ENCODE measurements around the gene CPT1C. TPM values are rescaled to one million over a fixed set of nuclear protein-coding genes. Genes with fewer than 3 reads are reported as not detected.

Gene CPT1C
- total and polyA plus RNA-seq, 2 of the 8 experiments (the other 6 are each of a cell fraction or from before 2014, with no cell fraction given) = 79.6 to 91.8 TPM

- TF ChIP-seq CTCF (IDR thresholded peaks at IDR 0.05; ENCODE audit: control extremely low read depth in 1 of 3, insufficient read depth in 1 of 3, low read depth in 1 of 3, low read length in 3 of 3) = peak; percentile 65 to 91 (median 82)
- TF ChIP-seq SP2 (IDR thresholded peaks at IDR 0.05; ENCODE audit: low read length) = no peak
- TF ChIP-seq POLR2A (IDR thresholded peaks at IDR 0.05; ENCODE audit: control extremely low read depth in 1 of 2, low read depth in 2 of 2, low read length in 2 of 2) = peak; percentile 59 to 63; a peak in 2 of 3 replicates
- TF ChIP-seq KDM4A (IDR thresholded peaks at IDR 0.05; ENCODE audit: low read depth, low read length, severe bottlenecking) = no peak
- no peak for TF ChIP-seq GABPA (IDR thresholded peaks at IDR 0.05; ENCODE audit: borderline replicate concordance, insufficient read depth, low read length)
- no peak for TF ChIP-seq TAF1 (IDR thresholded peaks at IDR 0.05; ENCODE audit: low read depth, low read length)
- TF ChIP-seq JUN (IDR thresholded peaks at IDR 0.05; ENCODE audit: low read depth, low read length) = no peak
- TF ChIP-seq RBBP5 (IDR thresholded peaks at IDR 0.05; ENCODE audit: borderline replicate concordance, low read depth, low read length) = no peak
- no peak for TF ChIP-seq SAP30 (IDR thresholded peaks at IDR 0.05; ENCODE audit: insufficient read depth, insufficient replicate concordance, low read length)
- TF ChIP-seq PHF8 (conservative IDR thresholded peaks at IDR 0.05; ENCODE audit: low read depth, low read length) = no peak
- no peak for TF ChIP-seq RXRA (IDR thresholded peaks at IDR 0.05; ENCODE audit: insufficient read depth, low read depth, low read length)
- TF ChIP-seq KDM1A (IDR thresholded peaks at IDR 0.05; ENCODE audit: borderline replicate concordance, low read length) = peak; percentile 82; the same call in 1 of the 2 replicates
- no peak for TF ChIP-seq TEAD4 (IDR thresholded peaks at IDR 0.05; ENCODE audit: low read depth, low read length)
- TF ChIP-seq JUND (IDR thresholded peaks at IDR 0.05; ENCODE audit: low read length) = no peak
- TF ChIP-seq MAFK (IDR thresholded peaks at IDR 0.05; ENCODE audit: low read depth, low read length) = no peak
- TF ChIP-seq RAD21 (IDR thresholded peaks at IDR 0.05 in 1 of 2, conservative IDR thresholded peaks at IDR 0.05 in 1 of 2; ENCODE audit: low read depth in 2 of 2, low read length in 2 of 2) = peak; percentile 42 to 48
- no peak for TF ChIP-seq NANOG (IDR thresholded peaks at IDR 0.05; ENCODE audit: insufficient read depth, low read depth, low read length, poor library complexity, severe bottlenecking)
- TF ChIP-seq MAX (IDR thresholded peaks at IDR 0.05) = no peak
- no peak for TF ChIP-seq SIX5 (IDR thresholded peaks at IDR 0.05; ENCODE audit: low read depth, low read length)
- TF ChIP-seq CREB1 (IDR thresholded peaks at IDR 0.05) = no peak; the same call in 1 of the 2 replicates
- no peak for TF ChIP-seq CHD1 (IDR thresholded peaks at IDR 0.05; ENCODE audit: low read depth, low read length)
Observed at GRCh38 chr19:49689133-49690078, 1.5 kb upstream of the CPT1C start, which contains the start of gene ADM5 (continued).

Measured in H1 (cell line).